Right lobe of liver (tissue), 6 donors: ENCODE measurements around the gene TOR2A. TPM values are rescaled to one million over a fixed set of nuclear protein-coding genes. Genes with fewer than 3 reads are reported as not detected.
A peak's percentile ranks its signal among the peaks of the same experiment; 100 is the strongest.

Source experiments
- ATAC-seq, 4 donors: fragments of 200-7000 bp; cut with Tn5 transposase; one replicate each; pipeline ENCODE4 v1.9.1; 2020; ENCODE audit warnings: mild to moderate bottlenecking in 4 of 4, moderate library complexity in 4 of 4
- DNase-seq, 3 donors: peaks; one replicate each; pipeline ENCODE4 v3.0.0-alpha.2; 2020
- H3K27ac ChIP-seq, 3 donors: fragments of 200-600 bp; one replicate each; pipeline ENCODE4 v1.8.0; 2022
- H3K27me3 ChIP-seq, 2 donors: fragments of 200-600 bp; one replicate each; pipeline ENCODE4 v1.8.0; 2022
- H3K36me3 ChIP-seq, 4 donors: fragments of 200-600 bp; sonication (generic) in 1 of 4; one replicate each; pipeline versions ENCODE4 v1.5.1 to v1.8.0; 2017 to 2022; ENCODE audit warnings: control low read depth in 1 of 4
- H3K4me1 ChIP-seq, 4 donors: fragments of 200-600 bp; sonication (generic) in 1 of 4; one replicate each; pipeline versions ENCODE4 v1.5.1 to v1.8.0; 2017 to 2022; ENCODE audit warnings: control low read depth in 1 of 4
- H3K4me3 ChIP-seq, 3 donors: fragments of 200-600 bp; one replicate each; pipeline ENCODE4 v1.8.0; 2022
- H3K9me3 ChIP-seq, 4 donors: fragments of 200-600 bp; sonication (generic) in 1 of 4; one replicate each; pipeline versions ENCODE4 v1.5.1 to v1.8.0; 2017 to 2022; ENCODE audit warnings: control low read depth in 1 of 4
- CTCF ChIP-seq, 4 donors: fragments of 200-600 bp in 3 of 4; fragments of 450-650 bp in 1 of 4; IDR thresholded peaks; one replicate each; pipeline versions ENCODE4 v1.5.1 to v1.8.0; 2016 to 2022; ENCODE audit warnings: antibody characterized with exemption in 4 of 4, mild to moderate bottlenecking in 2 of 4
- POLR2A ChIP-seq: fragments of 450-650 bp; IDR thresholded peaks from one replicate; pipeline ENCODE4 v1.6.1; 2017; ENCODE audit warnings: antibody characterized with exemption, mild to moderate bottlenecking
- WGBS: methylation state at CpG from one replicate; pipeline ENCODE4 v1.1.6; 2018; ENCODE audit warnings: low coverage, low lambda C conversion rate; ENCODE audit not compliant: insufficient coverage; ENCODE audit errors: missing lambda C conversion rate; 5-methylcytosine and 5-hydroxymethylcytosine counted together
- intact Hi-C, 2 donors: fragments of 100-400 bp; cut with DNase I; formaldehyde crosslinking; loops; one replicate each; pipeline versions ENCODE4 v1.11.2 to v1.14.1; 2022
- total RNA-seq, 6 experiments: library from RNA; depleted of rRNA in 2 of 6; stranded (reverse); fragments of >200 nt in 2 of 6; fragmentation: NEBNext Ultra II Directional in 3 of 6; extraction: Animal tissue kit (Norgen Biotek cat#: 25700) in 3 of 6; gene quantifications; one replicate each; pipeline versions ENCODE4 v1.1.0 to v1.2.4, GENCODE V29; 2016 to 2023
- donor health status: DM: no; HTN: yes; CAD: no.
- donor health status: DM: no; HTN: no; CAD: no.
- donor health status: DM: no; HTN: no; CAD: no.
- donor health status: DM: no; HTN: yes; CAD: no.
- donor health status: DM: no; HTN: yes; CAD: no.

TOR2A gene
- total RNA-seq, 6 experiments from 2014 or later: 6.1 to 15.3 (median 7.7) TPM

DNA sequence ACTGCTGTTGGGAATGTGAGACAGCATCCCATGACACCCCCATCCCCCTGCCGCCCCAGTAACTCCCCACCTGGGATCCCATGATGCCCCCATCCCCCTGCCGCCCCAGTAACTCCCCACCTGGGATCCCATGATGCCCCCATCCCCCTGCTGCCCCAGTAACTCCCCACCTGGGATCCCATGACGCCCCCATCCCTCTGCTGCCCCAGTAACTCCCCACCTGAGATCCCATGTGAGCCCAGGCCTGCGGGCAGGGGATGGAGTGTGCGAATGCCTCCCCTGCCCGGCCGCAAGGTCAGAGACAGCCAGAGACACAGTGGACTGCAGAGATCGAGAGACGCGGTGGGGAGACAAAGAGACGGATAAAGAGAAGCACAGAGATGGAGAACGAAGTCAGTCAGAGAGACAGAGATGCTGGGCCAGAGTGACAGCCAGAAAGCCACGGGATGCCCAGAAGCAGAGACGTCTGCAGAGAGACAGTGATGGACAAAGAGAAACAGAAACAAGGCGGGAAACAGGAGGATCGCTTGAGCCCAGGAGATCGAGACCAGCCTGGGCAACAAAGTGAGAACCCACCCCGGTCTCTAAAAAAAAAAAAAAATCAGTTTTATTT, 42.4 kb upstream of the TOR2A start:
- intact Hi-C loops: loop anchor here in 1 of 2 donors (5.0 kb wide), 1 partner anchor 185 kb away; no protein-coding TSS in a partner anchor
- no peaks in the 10 kb centered on the region for H3K4me1 ChIP-seq

GRCh38 chr9:127776924-127777289, 41.8 kb upstream of the TOR2A start:
- DNase-seq: no peak
- Histone ChIP-seq H3K27ac (no peak overlapping the region), H3K36me3 (no peaks in the 10 kb centered on the region), H3K9me3 (no peaks in the 10 kb centered on the region), H3K27me3 (no peaks in the 10 kb centered on the region), H3K4me3 (peak overlapping the region in 1 of 3 donors; percentile 14), H3K4me1 (no peaks in the 10 kb centered on the region)
- ATAC-seq: no peak
- WGBS: 53% methylated on average over 4 of the region's 5 CpGs
- intact Hi-C loops: loop anchor here in 1 of 2 donors (5.0 kb wide), 1 partner anchor 185 kb away; no protein-coding TSS in a partner anchor
- TF ChIP-seq CTCF (IDR thresholded peaks at IDR 0.05): no peak
- TF ChIP-seq POLR2A: no peak

More for the DNA sequence above, 42.4 kb upstream of the TOR2A start:
- ATAC-seq: no peak
- Histone ChIP-seq H3K27ac (peak overlapping the region in 1 of 3 donors; percentile 58), H3K4me3 (peak overlapping the region in 1 of 3 donors; percentile 14), H3K36me3 (no peaks in the 10 kb centered on the region), H3K9me3 (no peaks in the 10 kb centered on the region), H3K27me3 (no peaks in the 10 kb centered on the region)
- no peak for DNase-seq
- WGBS: 51% methylated on average over 17 of the region's 18 CpGs
- TF ChIP-seq POLR2A (no peak), CTCF (IDR thresholded peaks at IDR 0.05) (no peak)

GRCh38 chr9:127776195-127776923, 41.3 kb upstream of the TOR2A start:
- H3K4me3 ChIP-seq: peak overlapping the region in 1 of 3 donors; percentile 14
- H3K4me1 ChIP-seq: no peaks in the 10 kb centered on the region
- H3K27ac ChIP-seq: no peak overlapping the region
- TF ChIP-seq CTCF (IDR thresholded peaks at IDR 0.05) (no peak), POLR2A (no peak)
- DNase-seq (no peak), ATAC-seq (peak in 1 of 4 donors; percentile 9)
- intact Hi-C loops: loop anchor here in 1 of 2 donors (5.0 kb wide), 1 partner anchor 184 kb away; no protein-coding TSS in a partner anchor
- no peaks in the 10 kb centered on the region for H3K27me3 ChIP-seq
- WGBS: 54% methylated on average over 8 of the region's 15 CpGs
- no peaks in the 10 kb centered on the region for H3K9me3 ChIP-seq
- H3K36me3 ChIP-seq: no peaks in the 10 kb centered on the region

DNA sequence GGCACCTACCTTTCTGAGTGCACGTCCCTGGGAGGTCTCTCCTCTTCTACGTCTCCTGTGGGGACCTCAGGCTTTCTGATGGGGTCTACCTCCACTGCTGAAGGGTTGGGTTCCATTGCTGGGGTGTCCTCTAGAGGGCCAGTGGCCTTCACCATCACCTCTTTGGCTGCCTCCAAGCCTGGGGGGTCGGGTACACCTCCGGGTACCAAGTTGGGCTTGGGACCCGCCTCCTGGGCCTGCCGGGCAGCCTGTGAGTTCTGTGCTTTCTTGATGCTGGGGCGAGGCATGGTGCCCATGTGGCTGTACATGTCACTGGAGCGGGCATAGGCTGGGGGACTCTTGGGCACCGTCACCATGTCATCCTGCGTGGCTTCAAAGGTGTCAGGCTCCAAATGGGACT, 38.9 kb upstream of the TOR2A start:
- TF ChIP-seq POLR2A: no peak
- no peak for TF ChIP-seq CTCF (IDR thresholded peaks at IDR 0.05)
- DNase-seq (no peak), ATAC-seq (no peak)
- Histone ChIP-seq H3K4me3 (no peak overlapping the region), H3K36me3 (no peaks in the 10 kb centered on the region), H3K9me3 (no peaks in the 10 kb centered on the region), H3K27ac (no peak overlapping the region), H3K27me3 (no peaks in the 10 kb centered on the region), H3K4me1 (peaks cover 0 to 6% (median 3%) of the 10 kb centered on the region in 4 donors)
- intact Hi-C loops: no loop called here
- WGBS: 72% methylated on average over 6 of the region's 10 CpGs
